Lower leg skin (tissue), 4 donors: ENCODE data around the gene FAM47E. TPM values are rescaled to one million over a fixed set of nuclear protein-coding genes. Genes with fewer than 3 reads are reported as not detected.

Source experiments
- DNase-seq, 2 donors: peaks; one replicate each; pipeline ENCODE4 v3.0.0-alpha.2; 2019; ENCODE audit warnings: low spot score in 2 of 2
- H3K4me3 ChIP-seq: fragments of 200-600 bp; sonication (generic); 2 replicates; pipeline ENCODE4 v1.5.1; 2017; ENCODE audit warnings: mild to moderate bottlenecking, low read depth; ENCODE audit not compliant: poor library complexity, severe bottlenecking
- POLR2A ChIP-seq, 2 donors: fragments of 450-650 bp; IDR thresholded peaks; one replicate each; pipeline ENCODE4 v1.6.1; 2016 to 2017; ENCODE audit warnings: antibody characterized with exemption in 2 of 2, mild to moderate bottlenecking in 1 of 2, moderate library complexity in 1 of 2
- WGBS, 2 donors: methylation state at CpG; one replicate each; pipeline ENCODE4 v1.1.5; 2018; 5-methylcytosine and 5-hydroxymethylcytosine counted together
- intact Hi-C: fragments of 100-400 bp; cut with DNase I; formaldehyde crosslinking; loops from one replicate; pipeline ENCODE4 v1.15.0; 2023; ENCODE audit warnings: low total_unique reads
- total RNA-seq, 4 donors: library from RNA; depleted of rRNA; stranded (reverse); fragments of >200 nt; gene quantifications; one replicate each; pipeline ENCODE4 v1.1.0, GENCODE V29; 2016
- TF ChIP-seq, protein P1 (sequence below), 3 donors: fragments of 450-650 bp; IDR thresholded peaks; one replicate each; pipeline ENCODE4 v1.5.1; 2016; ENCODE audit warnings: antibody characterized with exemption in 3 of 3, mild to moderate bottlenecking in 3 of 3, moderate library complexity in 2 of 3

The FAM47E gene
- total RNA-seq, 4 donors from 2014 or later = 0.62 to 4.7 (median 1.3) TPM; not detected in 1

DNA sequence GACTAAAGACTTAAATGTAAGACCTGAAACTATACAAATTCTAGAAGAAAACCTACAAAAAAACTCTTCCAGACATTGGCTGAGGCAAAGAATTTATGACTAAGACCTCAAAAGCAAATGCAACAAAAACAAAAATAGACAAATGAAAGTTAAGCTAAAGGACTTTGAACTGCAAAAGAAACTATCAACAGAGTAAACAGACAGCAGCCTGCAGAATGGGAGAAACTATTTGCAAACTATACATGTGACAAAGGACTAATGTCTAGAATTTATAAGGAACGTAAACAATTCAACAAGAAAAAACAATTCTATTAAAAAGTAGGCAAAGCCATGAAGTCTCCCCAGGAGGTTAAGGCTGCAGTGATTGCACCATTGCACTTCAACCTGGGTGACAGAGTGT, 9.1 kb downstream of the FAM47E start:
- 0 to 62% methylated on average over 1 of the region's 1 CpG for WGBS, 2 donors
- no peak overlapping the region for H3K4me3 ChIP-seq
- no peak for DNase-seq
- intact Hi-C loops = no loop called here
- TF ChIP-seq, protein P1, sequence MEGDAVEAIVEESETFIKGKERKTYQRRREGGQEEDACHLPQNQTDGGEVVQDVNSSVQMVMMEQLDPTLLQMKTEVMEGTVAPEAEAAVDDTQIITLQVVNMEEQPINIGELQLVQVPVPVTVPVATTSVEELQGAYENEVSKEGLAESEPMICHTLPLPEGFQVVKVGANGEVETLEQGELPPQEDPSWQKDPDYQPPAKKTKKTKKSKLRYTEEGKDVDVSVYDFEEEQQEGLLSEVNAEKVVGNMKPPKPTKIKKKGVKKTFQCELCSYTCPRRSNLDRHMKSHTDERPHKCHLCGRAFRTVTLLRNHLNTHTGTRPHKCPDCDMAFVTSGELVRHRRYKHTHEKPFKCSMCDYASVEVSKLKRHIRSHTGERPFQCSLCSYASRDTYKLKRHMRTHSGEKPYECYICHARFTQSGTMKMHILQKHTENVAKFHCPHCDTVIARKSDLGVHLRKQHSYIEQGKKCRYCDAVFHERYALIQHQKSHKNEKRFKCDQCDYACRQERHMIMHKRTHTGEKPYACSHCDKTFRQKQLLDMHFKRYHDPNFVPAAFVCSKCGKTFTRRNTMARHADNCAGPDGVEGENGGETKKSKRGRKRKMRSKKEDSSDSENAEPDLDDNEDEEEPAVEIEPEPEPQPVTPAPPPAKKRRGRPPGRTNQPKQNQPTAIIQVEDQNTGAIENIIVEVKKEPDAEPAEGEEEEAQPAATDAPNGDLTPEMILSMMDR (IDR thresholded peaks at IDR 0.05) = no peak
- TF ChIP-seq POLR2A (IDR thresholded peaks at IDR 0.05) = no peak

DNA sequence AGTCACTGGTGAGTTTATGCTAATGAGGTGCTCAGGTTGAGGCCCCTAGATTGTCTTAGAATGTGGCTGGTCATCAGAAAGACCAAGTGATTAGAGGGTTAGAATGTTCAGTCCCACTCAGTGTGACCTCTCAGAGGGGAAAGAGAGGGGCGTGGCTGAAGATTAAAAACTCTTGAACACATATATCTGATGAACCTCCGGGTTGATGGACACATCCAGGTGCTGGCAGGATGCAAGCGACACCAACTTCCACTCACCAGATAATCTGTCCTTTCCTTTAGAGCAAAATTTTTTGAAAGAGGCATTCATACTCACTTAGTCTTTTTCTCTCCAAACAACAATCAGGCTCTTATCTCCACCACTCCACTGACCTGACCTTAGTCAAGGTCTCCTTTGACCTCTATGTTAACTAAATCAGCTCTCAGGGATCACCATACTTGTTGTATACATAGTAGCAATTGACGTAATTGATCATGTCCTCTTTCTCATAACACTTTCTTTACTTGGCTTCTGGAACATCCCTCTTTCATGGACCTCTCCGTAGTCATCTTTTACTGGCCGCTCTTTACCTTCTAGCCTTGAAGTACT, 14.2 kb downstream of the FAM47E start:
- WGBS, 2 donors = 89% methylated on average over 6 of the region's 6 CpGs
- no peak for DNase-seq
- intact Hi-C loops = no loop called here
- no peak for TF ChIP-seq POLR2A (IDR thresholded peaks at IDR 0.05)
- TF ChIP-seq, protein P1 (IDR thresholded peaks at IDR 0.05) = no peak
- H3K4me3 ChIP-seq = no peak overlapping the region

DNA sequence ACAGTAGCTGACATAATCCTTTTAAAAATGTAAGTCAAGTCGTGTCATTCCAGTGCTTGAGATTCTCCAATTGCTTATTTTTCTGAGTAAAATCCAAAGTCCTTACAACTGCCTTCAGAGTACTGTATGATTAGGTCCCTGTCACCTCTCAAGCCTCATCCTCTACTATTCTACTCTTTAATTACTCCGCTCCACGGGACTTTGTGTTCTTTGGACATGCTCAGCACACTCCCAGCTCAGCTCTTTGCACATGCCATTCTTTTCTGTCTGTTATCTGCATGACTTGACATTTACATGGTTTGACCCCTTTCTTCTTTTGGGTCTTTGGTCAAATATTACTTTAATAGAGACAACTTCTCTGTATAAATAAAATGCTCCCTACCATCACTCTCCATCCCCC, 15.1 kb downstream of the FAM47E start:
- H3K4me3 ChIP-seq = no peak overlapping the region
- WGBS, 2 donors = 74 to 87% methylated on average over 3 of the region's 3 CpGs
- no peak for DNase-seq
- no peak for TF ChIP-seq POLR2A (IDR thresholded peaks at IDR 0.05)
- TF ChIP-seq, protein P1 (IDR thresholded peaks at IDR 0.05) = no peak
- intact Hi-C loops = no loop called here

DNA sequence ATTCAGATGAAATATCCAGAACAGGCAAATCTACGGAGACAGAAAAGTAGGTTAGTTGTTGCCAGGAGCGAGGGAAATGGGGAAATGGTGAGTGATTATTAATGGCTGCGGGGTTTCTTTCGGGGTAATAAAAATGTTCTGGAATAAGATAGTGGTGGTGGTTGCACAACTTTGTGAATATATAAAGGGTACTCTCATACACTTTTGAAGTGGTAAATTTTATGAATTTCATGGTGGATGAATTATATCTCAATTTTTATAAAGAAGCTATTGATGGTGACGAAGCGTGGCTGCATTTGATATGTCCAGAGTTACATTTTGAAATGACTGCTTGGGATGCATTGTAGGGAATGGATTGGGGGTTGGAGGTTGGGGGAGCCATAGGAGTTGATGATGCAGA, 16.3 kb downstream of the FAM47E start:
- no peak for DNase-seq
- TF ChIP-seq POLR2A (IDR thresholded peaks at IDR 0.05) = no peak
- TF ChIP-seq, protein P1 (IDR thresholded peaks at IDR 0.05) = no peak
- 85 to 87% methylated on average over 6 of the region's 6 CpGs for WGBS, 2 donors
- intact Hi-C loops = no loop called here
- no peak overlapping the region for H3K4me3 ChIP-seq

DNA sequence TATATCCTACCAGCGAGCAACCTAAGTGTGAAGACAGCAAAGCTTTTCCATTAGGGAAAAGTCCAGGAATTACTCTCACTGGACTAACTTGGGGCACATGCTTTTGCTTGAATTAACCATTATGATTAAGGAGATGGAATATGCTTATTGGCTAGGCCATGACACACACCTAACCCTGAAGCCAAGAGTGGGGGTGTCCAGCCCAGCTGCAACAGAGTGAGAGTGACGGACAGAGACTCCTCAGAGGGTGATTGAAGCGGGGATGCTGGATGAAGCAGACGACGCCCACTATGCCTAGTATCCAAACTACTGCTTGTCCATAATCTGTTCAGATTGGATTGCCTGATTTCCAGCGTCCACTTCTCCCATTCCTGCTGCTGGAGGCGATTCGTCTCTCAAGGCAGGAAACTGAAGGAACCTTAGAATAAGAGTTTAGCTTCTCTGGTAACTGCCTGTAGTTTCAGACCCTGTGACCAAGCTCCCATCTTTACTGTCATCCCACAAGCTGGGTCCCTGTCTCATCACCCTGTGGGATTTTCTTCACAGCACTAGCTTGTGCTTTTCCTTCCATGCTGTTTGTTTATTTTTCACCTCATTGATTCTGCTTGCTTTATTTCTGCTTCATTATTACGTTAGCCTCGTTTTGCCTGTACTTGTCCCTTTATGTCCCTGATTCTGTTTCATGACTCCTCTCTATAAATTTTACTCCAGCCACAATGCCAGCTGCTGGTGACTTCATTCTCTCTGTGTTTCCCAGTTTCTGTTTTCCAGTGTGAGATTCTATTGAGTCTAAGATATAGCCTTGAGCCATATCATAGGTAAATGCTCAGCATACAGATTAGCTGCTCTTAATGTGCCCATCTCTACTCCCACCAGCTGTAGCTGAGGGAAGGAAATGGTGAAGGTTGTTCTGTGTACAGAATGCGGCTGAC, 19.0 kb downstream of the FAM47E start:
- intact Hi-C loops = no loop called here
- TF ChIP-seq, protein P1 (IDR thresholded peaks at IDR 0.05) = no peak
- TF ChIP-seq POLR2A (IDR thresholded peaks at IDR 0.05) = no peak
- no peak overlapping the region for H3K4me3 ChIP-seq
- 79 to 81% methylated on average over 11 of the region's 11 CpGs for WGBS, 2 donors
- no peak for DNase-seq
